Progenitor cell of endocrine pancreas (in vitro differentiated cells): ENCODE results near the gene TAF1. TPM values are rescaled to one million over a fixed set of nuclear protein-coding genes. Genes with fewer than 3 reads are reported as not detected.
"Not testable (repeated sequence)": the region's sequence is repeated elsewhere in the genome, so short reads cannot be mapped to it uniquely, and the experiment has no call there.

ENCODE experiments used
- DNase-seq: peaks from one replicate; pipeline ENCODE4 v3.0.0; 2021; ENCODE audit warnings: low spot score; ENCODE audit not compliant: unreplicated experiment
- H3K27ac Mint-ChIP-seq: 2 replicates; pipeline ENCODE4 v1.8.0; 2021; ENCODE audit warnings: mild to moderate bottlenecking, moderate library complexity, mixed read lengths
- H3K27me3 Mint-ChIP-seq: 2 replicates; pipeline ENCODE4 v1.8.0; 2021; ENCODE audit warnings: mixed read lengths
- H3K36me3 Mint-ChIP-seq: 2 replicates; pipeline ENCODE4 v1.8.0; 2022; ENCODE audit warnings: mixed read lengths; ENCODE audit not compliant: insufficient read depth
- H3K4me1 Mint-ChIP-seq: 2 replicates; pipeline ENCODE4 v1.8.0; 2021; ENCODE audit warnings: low read depth, mixed read lengths
- H3K4me3 Mint-ChIP-seq: 2 replicates; pipeline ENCODE4 v1.8.0; 2021; ENCODE audit warnings: low read depth, mild to moderate bottlenecking, moderate library complexity, mixed read lengths
- H3K9me3 Mint-ChIP-seq: 2 replicates; pipeline ENCODE4 v1.8.0; 2021; ENCODE audit warnings: low read depth, mixed read lengths
- CTCF ChIP-seq: fragments of 200-600 bp; sonication (generic); IDR thresholded peaks from one replicate; pipeline ENCODE4 v1.5.0; 2021; ENCODE audit warnings: antibody characterized with exemption, mild to moderate bottlenecking; ENCODE audit not compliant: unreplicated experiment
- total RNA-seq: library from RNA; stranded (reverse); gene quantifications from 2 replicates; pipeline ENCODE4 v1.2.1, GENCODE V29; 2021

The TAF1 gene
- total RNA-seq, 1 donor from 2014 or later: 34.6 TPM

- H3K4me3 Mint-ChIP-seq: no peak overlapping the region
- H3K27me3 Mint-ChIP-seq: no peaks in the 10 kb centered on the region
- no peak for TF ChIP-seq CTCF
- peaks cover 8% of the 10 kb centered on the region for H3K9me3 Mint-ChIP-seq
- H3K4me1 Mint-ChIP-seq: no peaks in the 10 kb centered on the region
- DNase-seq: no peak
- H3K36me3 Mint-ChIP-seq: peaks cover 21% of the 10 kb centered on the region
- no peak overlapping the region for H3K27ac Mint-ChIP-seq
Observed at GRCh38 chrX:71378732-71379131, 12.6 kb downstream of the TAF1 start.

GRCh38 chrX:71391725-71392124, 25.6 kb downstream of the TAF1 start:
- H3K9me3 Mint-ChIP-seq: peaks cover 12% of the 10 kb centered on the region

GRCh38 chrX:71393919-71394318, 27.8 kb downstream of the TAF1 start:
- no peak for TF ChIP-seq CTCF
- H3K36me3 Mint-ChIP-seq: peaks cover 35% of the 10 kb centered on the region
- H3K9me3 Mint-ChIP-seq: peaks cover 16% of the 10 kb centered on the region
- H3K4me1 Mint-ChIP-seq: peaks cover 4% of the 10 kb centered on the region
- no peak overlapping the region for H3K4me3 Mint-ChIP-seq
- no peak overlapping the region for H3K27ac Mint-ChIP-seq
- no peaks in the 10 kb centered on the region for H3K27me3 Mint-ChIP-seq
- DNase-seq: no peak

More at GRCh38 chrX:71391725-71392124, 25.6 kb downstream of the TAF1 start:
- not testable (repeated sequence) for H3K4me1 Mint-ChIP-seq, H3K27me3 Mint-ChIP-seq, H3K27ac Mint-ChIP-seq, H3K4me3 Mint-ChIP-seq, DNase-seq
- peaks cover 28% of the 10 kb centered on the region for H3K36me3 Mint-ChIP-seq

GRCh38 chrX:71396576-71396975, 30.4 kb downstream of the TAF1 start:
- Mint-ChIP-seq H3K4me1 (peaks cover 4% of the 10 kb centered on the region), H3K4me3 (no peak overlapping the region), H3K27ac (no peak overlapping the region), H3K9me3 (peaks cover 16% of the 10 kb centered on the region), H3K36me3 (peaks cover 26% of the 10 kb centered on the region), H3K27me3 (no peaks in the 10 kb centered on the region)
- no peak for DNase-seq
- TF ChIP-seq CTCF: no peak

- no peaks in the 10 kb centered on the region for H3K27me3 Mint-ChIP-seq
- no peak overlapping the region for H3K4me3 Mint-ChIP-seq
- no peak for TF ChIP-seq CTCF
- H3K27ac Mint-ChIP-seq: no peak overlapping the region
- DNase-seq: no peak
- no peaks in the 10 kb centered on the region for H3K4me1 Mint-ChIP-seq
- H3K36me3 Mint-ChIP-seq: peaks cover 14% of the 10 kb centered on the region
- H3K9me3 Mint-ChIP-seq: peaks cover 4% of the 10 kb centered on the region
Observed at GRCh38 chrX:71400710-71401109, 34.6 kb downstream of the TAF1 start.

- not testable (repeated sequence) for H3K27me3 Mint-ChIP-seq, H3K4me3 Mint-ChIP-seq, H3K27ac Mint-ChIP-seq, H3K4me1 Mint-ChIP-seq, DNase-seq
- Mint-ChIP-seq H3K36me3 (peaks cover 19% of the 10 kb centered on the region), H3K9me3 (peaks cover 11% of the 10 kb centered on the region)
Observed at GRCh38 chrX:71416260-71416659, 50.1 kb downstream of the TAF1 start.
